T-cell (primary cell): ENCODE results near the gene NRL. TPM values are rescaled to one million over a fixed set of nuclear protein-coding genes. Genes with fewer than 3 reads are reported as not detected.

Experiments used
- ATAC-seq, 4 experiments: fragments of 200-7000 bp in 3 of 4; fragments of 150-1000 bp in 1 of 4; cut with Tn5 transposase; replicated peaks in 1 of 4; 1 replicate in 3 of 4; 2 replicates in 1 of 4; pipeline ENCODE4 v1.10.0; 2021; ENCODE audit warnings: moderate library complexity in 3 of 4, mild to moderate bottlenecking in 2 of 4, moderate number of reproducible peaks in 1 of 4
- CTCF ChIA-PET, 2 donors: fragments of 300-600 bp; sonication (Branson Sonifier 250); formaldehyde crosslinking; loops; one replicate each; lab custom pipeline; 2022; ENCODE audit warnings: antibody characterized with exemption in 2 of 2; lab: Charles Lee
- POLR2A ChIA-PET, 2 donors: fragments of 300-600 bp; sonication (Branson Sonifier 250); formaldehyde crosslinking; loops; one replicate each; lab custom pipeline; 2022; ENCODE audit warnings: antibody characterized with exemption in 2 of 2; lab: Charles Lee
- DNase-seq, 35 experiments: peaks; one replicate each; pipeline versions ENCODE4 v3.0.0 to v3.0.0-alpha.2; 2013 to 2023
- H3K27ac ChIP-seq: one replicate; pipeline ENCODE4 v1.5.1; 2013; ENCODE audit warnings: low read length
- H3K27me3 ChIP-seq, 2 experiments: replicated peaks in 1 of 2; 1 replicate in 1 of 2; 2 replicates in 1 of 2; pipeline versions ENCODE4 v1.6.1 to v1.7.0; 2013; ENCODE audit warnings: low read length in 1 of 2, mixed read lengths in 1 of 2; ENCODE audit not compliant: control insufficient read depth in 2 of 2, insufficient read depth in 2 of 2; ENCODE audit errors: extremely low read depth in 1 of 2
- H3K36me3 ChIP-seq, 2 donors: 1 replicate in 1 of 2; 2 replicates in 1 of 2; pipeline versions ENCODE4 v1.6.1 to v1.7.0; 2013; ENCODE audit warnings: low read length in 1 of 2; ENCODE audit not compliant: control insufficient read depth in 2 of 2, insufficient read depth in 1 of 2; ENCODE audit errors: extremely low read depth in 1 of 2
- H3K4me1 ChIP-seq, 2 experiments: 1 replicate in 1 of 2; 2 replicates in 1 of 2; pipeline versions ENCODE4 v1.6.1 to v1.7.0; 2013; ENCODE audit warnings: low read length in 2 of 2, mixed read lengths in 1 of 2; ENCODE audit not compliant: insufficient read depth in 2 of 2, control insufficient read depth in 1 of 2; ENCODE audit errors: extremely low read depth in 1 of 2
- H3K4me3 ChIP-seq, 2 donors: 1 replicate in 1 of 2; 2 replicates in 1 of 2; pipeline versions ENCODE4 v1.5.1 to v1.7.0; 2013; ENCODE audit warnings: mild to moderate bottlenecking in 2 of 2, low read length in 1 of 2, moderate library complexity in 1 of 2; ENCODE audit not compliant: control insufficient read depth in 1 of 2; ENCODE audit errors: extremely low read depth in 1 of 2
- H3K9me3 ChIP-seq: 2 replicates; pipeline ENCODE4 v1.7.0; 2013
- H3K27ac Mint-ChIP-seq, 2 donors: one replicate each; pipeline ENCODE4 v1.8.0; 2020 to 2021; ENCODE audit warnings: mild to moderate bottlenecking in 2 of 2, mixed read lengths in 2 of 2
- H3K27me3 Mint-ChIP-seq, 2 donors: one replicate each; pipeline ENCODE4 v1.8.0; 2021 to 2022; ENCODE audit warnings: mixed read lengths in 2 of 2
- H3K36me3 Mint-ChIP-seq: one replicate; pipeline ENCODE4 v1.8.0; 2021; ENCODE audit warnings: mixed read lengths
- H3K4me1 Mint-ChIP-seq, 3 donors: one replicate each; pipeline ENCODE4 v1.8.0; 2020 to 2022; ENCODE audit warnings: mixed read lengths in 3 of 3, mild to moderate bottlenecking in 1 of 3
- H3K4me3 Mint-ChIP-seq, 3 donors: one replicate each; pipeline ENCODE4 v1.8.0; 2020 to 2022; ENCODE audit warnings: mild to moderate bottlenecking in 3 of 3, mixed read lengths in 3 of 3, moderate library complexity in 3 of 3
- H3K9me3 Mint-ChIP-seq, 3 donors: one replicate each; pipeline ENCODE4 v1.8.0; 2020 to 2022; ENCODE audit warnings: mixed read lengths in 3 of 3
- WGBS: methylation state at CpG from one replicate; pipeline ENCODE4 v1.1.5; 2013; ENCODE audit warnings: missing lambda C conversion rate; ENCODE audit not compliant: insufficient coverage; 5-methylcytosine and 5-hydroxymethylcytosine counted together
- total RNA-seq, 35 experiments: library from RNA in 6 of 35; stranded (reverse) in 6 of 35; fragments of 120-200 nt in 1 of 35; gene quantifications; one replicate each; pipeline versions ENCODE4 v1.2.1 to v1.2.4 and lab custom pipeline; 2013 to 2026

NRL gene
- total RNA-seq, 5 donors from 2014 or later (not counting 1 experiment from before 2014, with no cell fraction given): 1.9 to 3.7 (median 3.4) TPM

DNA sequence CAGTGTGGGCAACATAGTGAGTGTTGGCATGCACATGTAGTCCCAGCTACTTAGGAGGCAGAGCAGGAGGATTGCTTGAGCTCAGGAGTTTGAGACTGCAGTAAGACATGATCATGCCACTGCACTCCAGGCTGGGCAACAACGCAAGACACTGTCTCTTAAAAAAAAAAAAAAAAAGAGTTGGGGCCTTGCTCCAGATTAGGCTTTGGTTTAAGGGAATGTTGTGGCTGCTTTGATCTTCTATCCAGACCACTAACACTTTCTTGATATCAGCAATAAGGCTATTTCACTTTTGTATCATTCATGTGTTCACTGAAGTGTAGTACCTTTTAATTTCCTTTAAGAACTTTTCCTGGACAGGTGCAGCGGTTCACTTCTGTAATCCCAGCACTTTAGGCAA is 12.9 kb upstream of the NRL start:
- no peak for DNase-seq
- POLR2A ChIA-PET: interaction anchor here (0.7 to 0.8 kb wide), 3 partner anchors 10 to 19 kb away, joined by 5 to 7 read pairs (median 6); no protein-coding TSS in a partner anchor
- no peak for ATAC-seq
- H3K36me3 ChIP-seq: peaks cover 3 to 18% of the 10 kb centered on the region in 2 donors
- no peak overlapping the region for H3K4me3 ChIP-seq
- Mint-ChIP-seq H3K4me1 (peaks cover 11 to 19% (median 15%) of the 10 kb centered on the region in 3 donors), H3K27me3 (no peaks in the 10 kb centered on the region), H3K36me3 (peaks cover 16% of the 10 kb centered on the region), H3K4me3 (no peak overlapping the region), H3K9me3 (no peaks in the 10 kb centered on the region), H3K27ac (no peak overlapping the region)
- no peak overlapping the region for H3K27ac ChIP-seq
- H3K9me3 ChIP-seq: no peaks in the 10 kb centered on the region
- CTCF ChIA-PET: interaction anchor here in 1 of 2 donors (0.6 kb wide), 1 partner anchor 537 kb away, joined by 12 read pairs; no protein-coding TSS in a partner anchor
- H3K4me1 ChIP-seq: peaks cover 3 to 12% of the 10 kb centered on the region in 2 experiments
- no peaks in the 10 kb centered on the region for H3K27me3 ChIP-seq
- WGBS: 89% methylated on average over 1 of the region's 2 CpGs

DNA sequence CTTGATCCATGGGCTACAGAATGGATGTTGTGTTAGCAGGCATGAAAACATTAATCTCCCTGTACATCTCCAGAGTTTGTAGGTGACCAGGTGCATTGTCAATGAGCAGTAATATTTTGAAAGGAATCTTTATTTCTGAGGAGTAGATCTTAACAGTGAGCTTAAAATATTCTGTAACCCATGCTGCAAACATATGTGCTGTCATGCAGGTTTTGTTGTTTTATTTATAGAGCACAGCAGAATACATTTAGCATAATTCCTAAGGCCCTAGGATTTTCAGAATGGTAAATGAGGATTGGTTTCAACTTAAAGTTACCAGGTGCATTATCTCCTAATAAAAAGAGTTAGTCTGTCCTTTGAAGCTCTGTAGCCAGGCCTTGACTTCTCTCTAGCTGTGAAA is 12.2 kb upstream of the NRL start:
- H3K9me3 ChIP-seq: no peaks in the 10 kb centered on the region
- no peak overlapping the region for H3K4me3 ChIP-seq
- Mint-ChIP-seq H3K4me1 (peaks cover 4 to 12% (median 7%) of the 10 kb centered on the region in 3 donors), H3K9me3 (no peaks in the 10 kb centered on the region), H3K36me3 (peaks cover 19% of the 10 kb centered on the region), H3K27me3 (no peaks in the 10 kb centered on the region), H3K4me3 (no peak overlapping the region), H3K27ac (no peak overlapping the region)
- DNase-seq (no peak), ATAC-seq (no peak)
- H3K27me3 ChIP-seq: no peaks in the 10 kb centered on the region
- no peak overlapping the region for H3K27ac ChIP-seq
- H3K4me1 ChIP-seq: peaks cover 2 to 5% of the 10 kb centered on the region in 2 experiments
- CTCF ChIA-PET: interaction anchor here in 1 of 2 donors (0.6 kb wide), 1 partner anchor 537 kb away, joined by 12 read pairs; no protein-coding TSS in a partner anchor
- POLR2A ChIA-PET: interaction anchor here (0.7 to 2.0 kb wide), 6 partner anchors 9 to 949 kb away, joined by 5 to 11 read pairs (median 6); partner anchors contain the start of genes DCAF11 (in 1 of the 2) and NRL (in 1 of the 2)
- H3K36me3 ChIP-seq: peaks cover 3 to 25% of the 10 kb centered on the region in 2 donors

DNA sequence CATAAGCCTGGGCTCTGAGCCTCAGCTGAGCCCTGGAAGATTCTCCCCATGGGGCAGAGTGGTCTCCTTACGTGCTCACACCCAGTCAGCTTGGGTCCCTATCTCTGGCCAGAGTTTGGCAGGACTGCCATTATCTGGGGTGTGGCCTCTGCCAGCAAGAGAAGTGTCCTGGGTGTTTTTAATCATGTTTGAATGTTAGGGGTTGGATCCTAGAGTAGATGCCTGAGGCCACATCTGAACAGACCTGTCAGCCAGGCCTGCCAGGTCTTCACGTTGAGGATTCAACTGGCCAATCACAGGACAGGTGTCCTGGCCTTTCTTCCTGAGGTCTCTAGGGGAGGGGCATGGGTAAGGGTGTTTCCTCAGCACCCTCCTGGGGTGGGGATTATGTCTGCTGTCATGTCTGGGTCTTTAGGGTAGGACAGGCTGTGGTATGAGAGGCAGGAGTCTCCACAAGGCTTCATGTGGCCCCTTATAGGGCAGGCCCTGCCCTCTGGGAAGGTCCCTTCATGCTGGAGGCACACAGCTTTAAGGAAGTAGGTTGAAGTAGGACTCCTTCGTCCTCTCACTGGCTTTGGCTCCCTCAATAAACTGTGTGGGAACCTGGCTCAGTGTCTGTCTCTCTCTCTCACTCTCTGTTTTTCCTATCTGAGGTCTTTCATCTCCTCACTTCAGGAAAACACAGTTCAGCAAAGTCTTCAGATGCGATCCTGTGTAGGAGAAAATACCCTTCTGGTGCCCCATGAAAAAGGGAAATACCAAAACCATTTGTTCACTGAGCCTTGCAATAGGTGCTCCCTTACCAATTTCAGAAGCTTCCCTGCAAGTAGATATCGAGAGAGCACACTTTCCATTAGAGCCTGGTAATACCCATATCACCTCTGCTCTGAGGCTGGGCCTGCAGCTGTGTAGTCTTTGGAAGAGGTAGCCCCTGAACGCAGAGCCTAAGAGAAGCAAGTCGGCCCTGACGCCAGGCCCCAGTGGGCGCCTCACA is 9.0 kb upstream of the NRL start:
- Histone ChIP-seq H3K9me3 (no peaks in the 10 kb centered on the region), H3K36me3 (peaks cover 3 to 56% of the 10 kb centered on the region in 2 donors), H3K27me3 (no peaks in the 10 kb centered on the region), H3K4me1 (no peaks in the 10 kb centered on the region), H3K27ac (no peak overlapping the region), H3K4me3 (no peak overlapping the region)
- POLR2A ChIA-PET: interaction anchor here in 1 of 2 donors (0.6 to 1.1 kb wide), 2 partner anchors 9 to 103 kb away, joined by 3 read pairs; partner anchors contain the start of genes DCAF11 and NRL
- DNase-seq (no peak), ATAC-seq (peak in 2 of 4 experiments; percentile 16 to 22)
- H3K4me1 Mint-ChIP-seq: peaks cover 0 to 3% (median 2%) of the 10 kb centered on the region in 3 donors
- peak overlapping the region in 1 of 2 donors; percentile 22 for H3K27ac Mint-ChIP-seq
- H3K27me3 Mint-ChIP-seq: no peaks in the 10 kb centered on the region
- H3K4me3 Mint-ChIP-seq: no peak overlapping the region
- CTCF ChIA-PET: no interaction called here
- 90% methylated on average over 6 of the region's 9 CpGs for WGBS
- H3K36me3 Mint-ChIP-seq: peaks cover 41% of the 10 kb centered on the region
- H3K9me3 Mint-ChIP-seq: no peaks in the 10 kb centered on the region

GRCh38 chr14:24122898-24123297 is 8.1 kb upstream of the NRL start:
- Mint-ChIP-seq H3K9me3 (no peaks in the 10 kb centered on the region), H3K27ac (peak overlapping the region in 1 of 2 donors; percentile 22), H3K4me1 (peaks cover 3 to 9% (median 7%) of the 10 kb centered on the region in 3 donors), H3K4me3 (no peak overlapping the region), H3K27me3 (no peaks in the 10 kb centered on the region), H3K36me3 (peaks cover 49% of the 10 kb centered on the region)
- WGBS: 97% methylated on average over 5 of the region's 8 CpGs
- Histone ChIP-seq H3K27me3 (no peaks in the 10 kb centered on the region), H3K4me3 (no peak overlapping the region), H3K9me3 (no peaks in the 10 kb centered on the region), H3K36me3 (peaks cover 3 to 65% of the 10 kb centered on the region in 2 donors), H3K4me1 (no peaks in the 10 kb centered on the region), H3K27ac (no peak overlapping the region)
- no peak for DNase-seq
- peak in 1 of 4 experiments; percentile 7 for ATAC-seq
- ChIA-PET POLR2A (interaction anchor here (0.9 to 1.1 kb wide), 4 partner anchors 8 to 301 kb away, joined by 3 to 4 read pairs (median 3); partner anchors contain the start of genes DCAF11 (in 1 of the 2), NRL (in 1 of the 2) and PSME1 (in 1 of the 2)), CTCF (interaction anchor here in 1 of 2 donors (1.7 kb wide), 1 partner anchor 14 kb away, joined by 6 read pairs; no protein-coding TSS in a partner anchor)

- ChIA-PET POLR2A (interaction anchor here (0.7 to 1.0 kb wide), 5 partner anchors 11 to 301 kb away, joined by 3 to 6 read pairs (median 4); partner anchors contain the start of gene PSME1 (in 1 of the 2)), CTCF (interaction anchor here in 1 of 2 donors (0.7 to 1.7 kb wide), 2 partner anchors 14 to 521 kb away, joined by 3 to 6 read pairs; no protein-coding TSS in a partner anchor)
- ATAC-seq: peak in 1 of 4 experiments; percentile 8
- no peaks in the 10 kb centered on the region for H3K9me3 ChIP-seq
- no peaks in the 10 kb centered on the region for H3K9me3 Mint-ChIP-seq
- peaks cover 0 to 2% of the 10 kb centered on the region in 2 experiments for H3K4me1 ChIP-seq
- H3K4me3 ChIP-seq: no peak overlapping the region
- peaks cover 3 to 69% of the 10 kb centered on the region in 2 donors for H3K36me3 ChIP-seq
- no peak overlapping the region for H3K27ac ChIP-seq
- H3K27ac Mint-ChIP-seq: peak overlapping the region in 1 of 2 donors; percentile 9
- H3K27me3 Mint-ChIP-seq: no peaks in the 10 kb centered on the region
- no peak for DNase-seq
- H3K4me3 Mint-ChIP-seq: no peak overlapping the region
- H3K36me3 Mint-ChIP-seq: peaks cover 54% of the 10 kb centered on the region
- H3K27me3 ChIP-seq: no peaks in the 10 kb centered on the region
- WGBS: 93% methylated on average over 4 of the region's 4 CpGs
- H3K4me1 Mint-ChIP-seq: peaks cover 7 to 13% (median 7%) of the 10 kb centered on the region in 3 donors
Observed at GRCh38 chr14:24122416-24122815, 7.7 kb upstream of the NRL start.

- Histone ChIP-seq H3K9me3 (no peaks in the 10 kb centered on the region), H3K4me1 (peaks cover 6 to 14% of the 10 kb centered on the region in 2 experiments), H3K4me3 (no peak overlapping the region), H3K36me3 (peaks cover 3 to 80% of the 10 kb centered on the region in 2 donors), H3K27ac (no peak overlapping the region), H3K27me3 (no peaks in the 10 kb centered on the region)
- H3K36me3 Mint-ChIP-seq: peaks cover 61% of the 10 kb centered on the region
- H3K4me1 Mint-ChIP-seq: peaks cover 17 to 25% (median 18%) of the 10 kb centered on the region in 3 donors
- no peak for ATAC-seq
- POLR2A ChIA-PET: no interaction called here
- H3K27me3 Mint-ChIP-seq: no peaks in the 10 kb centered on the region
- no peaks in the 10 kb centered on the region for H3K9me3 Mint-ChIP-seq
- 90% methylated on average over 3 of the region's 8 CpGs for WGBS
- DNase-seq: no peak
- H3K4me3 Mint-ChIP-seq: no peak overlapping the region
- CTCF ChIA-PET: interaction anchor here in 1 of 2 donors (1.7 kb wide), 1 partner anchor 13 kb away, joined by 6 read pairs; no protein-coding TSS in a partner anchor
- H3K27ac Mint-ChIP-seq: no peak overlapping the region
Observed at GRCh38 chr14:24121210-24121609, 6.5 kb upstream of the NRL start.
